ENCODE measurements around the gene BLTP3A.

Gene BLTP3A

DNA sequence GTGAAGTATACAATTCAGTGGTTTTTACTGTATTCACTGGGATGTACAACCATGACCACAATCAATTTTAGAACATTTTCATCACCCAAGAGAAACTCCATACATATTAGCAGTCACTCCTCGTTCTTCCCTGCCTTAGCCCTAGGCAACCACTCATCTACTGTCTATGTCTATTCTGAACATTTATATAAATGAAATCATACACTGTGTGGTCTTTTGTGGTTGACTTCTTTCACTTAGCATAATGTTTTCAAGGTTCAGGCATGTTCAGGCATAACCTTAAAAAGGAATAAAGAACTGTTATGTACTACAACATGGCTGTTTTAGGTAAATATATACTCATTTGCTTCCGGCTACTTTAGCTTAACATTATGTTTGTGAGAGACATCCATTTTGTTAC, 37.3 kb downstream of the BLTP3A start:
- no peak for DNase-seq (ENCODE audit: low spot score)

DNA sequence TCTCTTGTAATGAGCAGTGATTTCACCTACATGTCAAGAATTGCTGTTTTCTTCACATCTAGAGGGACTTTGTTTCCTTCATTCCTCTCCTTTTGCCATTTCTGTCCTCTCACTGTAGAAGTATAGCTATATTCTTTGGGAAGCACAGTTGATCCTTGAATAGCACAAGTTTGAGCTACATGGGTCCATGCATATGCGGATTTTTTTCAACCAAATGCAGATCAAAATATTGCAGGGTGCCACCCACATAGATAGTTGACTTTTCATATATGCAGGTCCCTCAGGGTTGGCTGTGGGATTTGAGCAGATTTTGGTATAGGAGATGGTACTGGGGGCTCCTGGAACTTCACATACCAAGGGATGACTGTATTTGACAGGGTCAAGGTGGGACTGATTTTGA, 41.1 kb downstream of the BLTP3A start:
- DNase-seq (ENCODE audit: low spot score), result no peak

DNA sequence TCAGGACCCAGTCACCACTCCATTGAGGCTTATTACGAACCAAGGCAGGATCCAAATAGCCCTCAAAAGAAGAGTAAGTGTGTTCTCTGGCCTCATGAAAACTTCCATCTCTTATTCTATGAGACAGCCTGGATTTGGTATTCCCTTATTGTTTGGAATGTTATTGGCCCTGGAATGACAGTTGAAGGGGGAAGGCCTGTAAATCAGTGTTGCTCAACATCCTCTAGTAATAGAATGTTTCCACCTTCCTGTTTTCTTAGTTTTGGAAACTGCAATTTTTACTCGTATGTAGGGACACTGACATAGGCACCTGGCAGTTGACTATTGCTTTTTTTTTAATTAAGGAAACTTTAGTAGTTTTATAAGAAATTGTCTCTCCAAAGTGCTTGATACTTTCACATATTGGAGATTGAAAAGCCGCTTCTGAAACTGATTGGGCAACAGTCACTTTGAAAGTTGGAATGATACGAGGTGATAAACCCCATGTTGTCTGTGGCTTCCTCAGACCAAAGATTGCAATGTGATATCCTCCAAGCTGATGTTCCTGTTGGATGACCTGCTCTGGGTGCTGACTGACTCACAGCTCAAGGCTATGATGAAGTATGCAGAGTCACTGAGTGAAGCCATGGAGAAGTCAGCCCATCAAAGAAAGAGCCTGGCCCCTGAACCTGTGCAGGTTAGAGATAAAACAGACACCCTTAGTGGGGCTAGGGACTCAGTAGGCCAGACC, 43.1 kb downstream of the BLTP3A start:
- no peak for DNase-seq (ENCODE audit: low spot score)

DNA sequence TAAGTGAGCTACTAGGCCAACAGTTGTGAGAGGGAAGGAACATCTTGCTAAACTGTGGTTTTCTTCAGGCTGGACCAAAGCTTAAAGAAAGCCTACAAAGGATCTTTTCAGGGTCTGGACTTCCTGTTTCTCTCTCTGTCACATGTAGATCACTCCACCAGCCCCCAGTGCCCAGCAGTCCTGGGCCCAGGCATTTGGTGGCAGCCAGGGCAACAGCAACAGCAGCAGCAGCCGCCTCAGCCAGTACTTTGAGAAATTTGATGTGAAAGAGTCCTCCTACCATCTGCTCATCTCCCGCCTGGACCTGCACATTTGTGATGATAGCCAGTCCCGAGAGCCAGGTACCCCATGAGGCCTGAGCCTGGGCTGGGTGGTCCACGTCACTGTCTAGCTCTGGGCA, 44.1 kb downstream of the BLTP3A start:
- DNase-seq (ENCODE audit: low spot score), result no peak

DNA sequence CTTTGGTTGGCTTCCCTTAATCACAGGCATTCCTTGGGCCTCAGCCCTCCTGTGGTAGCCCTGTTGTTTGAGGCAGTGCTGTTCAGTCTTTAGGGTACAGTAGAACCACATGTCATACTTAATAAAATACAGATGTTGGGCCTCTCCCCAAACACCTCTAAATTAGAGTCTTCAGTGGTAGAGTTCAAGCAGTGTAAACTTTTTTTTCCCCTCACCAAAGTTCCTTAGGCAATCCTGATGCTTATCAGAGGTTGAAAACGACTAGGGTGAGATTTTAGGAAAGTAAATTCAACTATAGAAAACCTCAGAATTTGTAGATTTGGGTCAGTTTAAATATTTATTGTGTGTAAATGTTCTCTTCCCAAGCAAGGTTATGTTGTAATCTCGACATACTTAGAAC, 44.6 kb downstream of the BLTP3A start:
- DNase-seq (ENCODE audit: low spot score), result no peak

DNA sequence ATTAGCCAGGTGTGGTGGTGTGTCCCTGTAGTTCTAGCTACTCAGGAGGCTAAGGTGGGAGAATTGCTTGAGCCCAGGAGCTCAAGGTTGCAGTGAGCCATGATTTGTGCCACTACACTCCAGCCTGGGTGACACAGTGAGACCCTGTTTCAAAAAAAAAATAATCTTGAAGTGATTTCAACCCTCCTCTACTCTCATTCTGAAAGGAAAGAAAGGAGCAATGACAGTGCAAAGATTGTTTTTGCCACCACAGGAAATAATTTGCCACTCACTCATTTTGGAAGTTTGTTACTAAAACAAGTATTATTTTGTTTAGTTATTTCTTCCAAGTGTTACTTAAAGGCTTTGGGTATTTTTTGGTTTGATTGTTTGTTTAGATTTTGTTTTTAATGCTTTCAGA, 45.6 kb downstream of the BLTP3A start:
- no peak for DNase-seq (ENCODE audit: low spot score)

DNA sequence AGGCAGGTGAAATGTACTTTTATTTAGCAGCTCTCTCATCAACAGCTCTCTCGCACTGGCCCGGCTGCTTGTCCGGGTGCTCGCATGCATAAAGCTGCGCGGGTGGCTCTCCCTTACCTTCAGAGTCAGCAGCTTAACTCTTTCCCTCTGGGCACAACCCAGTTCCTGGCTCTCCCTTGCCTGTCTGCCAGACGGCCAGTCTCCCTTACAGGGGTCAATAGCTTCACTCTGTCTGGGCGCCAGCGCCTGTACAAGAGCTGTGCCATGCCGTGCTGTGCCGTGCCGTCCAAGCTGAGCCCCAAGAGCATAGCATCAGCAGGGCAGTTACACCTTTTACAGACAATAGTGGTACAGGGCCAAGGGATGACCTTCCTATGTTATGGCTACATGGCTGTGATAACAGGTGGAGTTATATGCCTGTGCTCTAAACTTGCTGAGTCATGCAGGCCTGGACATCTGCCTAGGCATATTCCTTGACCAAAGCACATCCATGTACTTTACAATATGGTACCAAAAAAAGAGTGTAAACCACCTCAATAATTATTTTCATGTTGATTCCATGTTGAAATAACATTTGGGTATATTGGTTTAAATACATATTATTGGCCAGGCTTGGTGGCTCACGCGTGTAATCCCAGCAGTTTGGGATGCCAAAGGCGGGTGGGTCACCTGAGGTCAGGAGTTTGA, 47.9 kb downstream of the BLTP3A start:
- no peak for DNase-seq (ENCODE audit: low spot score)
